ENCODE measurements around the gene RCOR2.

DNA sequence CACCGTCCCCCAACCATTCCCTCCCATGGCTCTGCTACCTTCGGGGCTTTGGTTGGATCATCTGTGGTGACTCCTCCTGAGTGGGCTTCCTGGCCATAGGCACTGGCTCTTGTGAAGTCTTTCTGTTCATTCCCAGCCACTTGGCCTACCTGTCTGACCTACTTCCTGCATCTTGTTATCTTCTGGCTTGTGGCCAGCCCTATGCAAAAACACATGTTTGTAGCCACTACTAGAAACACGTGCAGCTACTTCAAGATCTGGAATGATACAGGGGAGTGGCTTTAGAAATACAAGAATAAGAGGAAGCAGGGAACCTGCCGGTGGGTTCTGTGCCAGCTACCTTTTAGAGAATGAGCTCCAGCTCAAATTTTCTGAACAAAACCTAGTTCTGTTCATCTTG, 20.9 kb downstream of the RCOR2 start:
- TF ChIP-seq EZH2 (IDR thresholded peaks at IDR 0.05; ENCODE audit: insufficient read depth, low read length) = no peak
- TF ChIP-seq, protein P1, sequence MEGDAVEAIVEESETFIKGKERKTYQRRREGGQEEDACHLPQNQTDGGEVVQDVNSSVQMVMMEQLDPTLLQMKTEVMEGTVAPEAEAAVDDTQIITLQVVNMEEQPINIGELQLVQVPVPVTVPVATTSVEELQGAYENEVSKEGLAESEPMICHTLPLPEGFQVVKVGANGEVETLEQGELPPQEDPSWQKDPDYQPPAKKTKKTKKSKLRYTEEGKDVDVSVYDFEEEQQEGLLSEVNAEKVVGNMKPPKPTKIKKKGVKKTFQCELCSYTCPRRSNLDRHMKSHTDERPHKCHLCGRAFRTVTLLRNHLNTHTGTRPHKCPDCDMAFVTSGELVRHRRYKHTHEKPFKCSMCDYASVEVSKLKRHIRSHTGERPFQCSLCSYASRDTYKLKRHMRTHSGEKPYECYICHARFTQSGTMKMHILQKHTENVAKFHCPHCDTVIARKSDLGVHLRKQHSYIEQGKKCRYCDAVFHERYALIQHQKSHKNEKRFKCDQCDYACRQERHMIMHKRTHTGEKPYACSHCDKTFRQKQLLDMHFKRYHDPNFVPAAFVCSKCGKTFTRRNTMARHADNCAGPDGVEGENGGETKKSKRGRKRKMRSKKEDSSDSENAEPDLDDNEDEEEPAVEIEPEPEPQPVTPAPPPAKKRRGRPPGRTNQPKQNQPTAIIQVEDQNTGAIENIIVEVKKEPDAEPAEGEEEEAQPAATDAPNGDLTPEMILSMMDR (IDR thresholded peaks at IDR 0.05; ENCODE audit: insufficient read depth, low read depth, low read length) = no peak

Data from astrocyte (in vitro differentiated cells and primary cell).